Right lobe of liver (tissue), 4 donors: ENCODE measurements around the gene ZKSCAN3.

Experiments
- POLR2A ChIP-seq: fragments of 450-650 bp; IDR thresholded peaks from one replicate; pipeline ENCODE4 v1.6.1; 2017; ENCODE audit warnings: antibody characterized with exemption, mild to moderate bottlenecking
- TF ChIP-seq, protein P1 (sequence below), 4 donors: fragments of 200-600 bp in 3 of 4; fragments of 450-650 bp in 1 of 4; IDR thresholded peaks; one replicate each; pipeline versions ENCODE4 v1.5.1 to v1.8.0; 2016 to 2022; ENCODE audit warnings: antibody characterized with exemption in 4 of 4, mild to moderate bottlenecking in 2 of 4
- donor health status: DM: no; HTN: no; CAD: no.
- donor health status: DM: no; HTN: no; CAD: no.
- donor health status: DM: no; HTN: yes; CAD: no.

DNA sequence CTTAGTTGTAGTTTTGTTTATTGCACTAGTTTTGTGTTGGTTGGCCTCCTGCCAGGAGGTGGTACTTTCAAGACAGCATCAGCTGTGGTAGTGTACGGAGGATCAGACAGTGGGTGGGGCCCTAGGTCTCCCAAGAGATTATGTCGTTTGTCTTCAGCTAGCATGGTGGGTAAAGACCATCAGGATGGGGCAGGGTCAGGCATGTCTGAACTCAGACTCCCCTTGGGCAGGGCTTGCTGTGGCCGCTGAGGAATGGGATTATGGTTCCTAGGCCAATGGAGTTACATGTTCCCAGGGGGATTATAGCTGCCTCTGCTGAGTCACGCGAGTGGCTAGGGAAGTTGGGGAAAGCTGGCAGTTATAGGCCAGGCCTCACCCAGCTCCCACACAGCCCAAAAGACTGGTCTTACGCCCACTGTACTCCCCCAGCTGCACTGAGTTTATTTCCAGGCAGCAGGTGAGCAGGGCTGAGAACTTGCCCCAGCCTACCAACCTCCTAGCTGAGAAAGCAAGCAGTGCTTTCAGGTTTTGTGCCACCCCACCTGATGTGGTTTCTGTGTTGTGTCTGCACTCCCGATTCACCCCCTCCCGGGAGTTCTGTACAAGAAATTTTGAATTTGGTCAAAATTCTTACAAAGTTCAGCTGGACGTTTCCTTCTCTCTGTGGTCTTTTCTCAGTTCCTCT, 38.5 kb upstream of the ZKSCAN3 start:
- TF ChIP-seq, protein P1, sequence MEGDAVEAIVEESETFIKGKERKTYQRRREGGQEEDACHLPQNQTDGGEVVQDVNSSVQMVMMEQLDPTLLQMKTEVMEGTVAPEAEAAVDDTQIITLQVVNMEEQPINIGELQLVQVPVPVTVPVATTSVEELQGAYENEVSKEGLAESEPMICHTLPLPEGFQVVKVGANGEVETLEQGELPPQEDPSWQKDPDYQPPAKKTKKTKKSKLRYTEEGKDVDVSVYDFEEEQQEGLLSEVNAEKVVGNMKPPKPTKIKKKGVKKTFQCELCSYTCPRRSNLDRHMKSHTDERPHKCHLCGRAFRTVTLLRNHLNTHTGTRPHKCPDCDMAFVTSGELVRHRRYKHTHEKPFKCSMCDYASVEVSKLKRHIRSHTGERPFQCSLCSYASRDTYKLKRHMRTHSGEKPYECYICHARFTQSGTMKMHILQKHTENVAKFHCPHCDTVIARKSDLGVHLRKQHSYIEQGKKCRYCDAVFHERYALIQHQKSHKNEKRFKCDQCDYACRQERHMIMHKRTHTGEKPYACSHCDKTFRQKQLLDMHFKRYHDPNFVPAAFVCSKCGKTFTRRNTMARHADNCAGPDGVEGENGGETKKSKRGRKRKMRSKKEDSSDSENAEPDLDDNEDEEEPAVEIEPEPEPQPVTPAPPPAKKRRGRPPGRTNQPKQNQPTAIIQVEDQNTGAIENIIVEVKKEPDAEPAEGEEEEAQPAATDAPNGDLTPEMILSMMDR (IDR thresholded peaks at IDR 0.05): no peak
- TF ChIP-seq POLR2A: no peak
